H1 (cell line): ENCODE results near the gene PLA2G1B. TPM values are rescaled to one million over a fixed set of nuclear protein-coding genes. Genes with fewer than 3 reads are reported as not detected.

Experiments
- PHF8 ChIP-seq: fragments of 200-600 bp; sonication (generic); conservative IDR thresholded peaks from 2 replicates; pipeline ENCODE4 v1.7.1; 2012; ENCODE audit warnings: low read depth, mild to moderate bottlenecking, inconsistent platforms, low read length, moderate library complexity
- POLR2AphosphoS5 ChIP-seq: IDR thresholded peaks from 2 replicates; pipeline ENCODE4 v1.6.1; 2011; ENCODE audit warnings: low read depth, low read length
- POU5F1 ChIP-seq: IDR thresholded peaks from 2 replicates; pipeline ENCODE4 v1.6.1; 2011; ENCODE audit warnings: low read depth, mild to moderate bottlenecking, low read length, moderate library complexity
- RNF2 ChIP-seq: fragments of 200-900, 300-1000 bp; sonication (generic); IDR thresholded peaks from 2 replicates; pipeline ENCODE4 v1.7.1; 2016; ENCODE audit warnings: borderline replicate concordance, low read depth, mild to moderate bottlenecking, antibody characterized with exemption, low read length; ENCODE audit not compliant: poor library complexity, severe bottlenecking; ENCODE audit errors: missing control alignments
- SRF ChIP-seq: IDR thresholded peaks from 2 replicates; pipeline ENCODE4 v1.6.1; 2011; ENCODE audit warnings: mild to moderate bottlenecking, low read depth, low read length, moderate library complexity
- polyA plus RNA-seq, 7 experiments: library from polyadenylated mRNA; depleted of rRNA in 3 of 7; stranded (reverse) in 5 of 7; unstranded in 2 of 7; fragments of >200 nt in 5 of 7; fragments of 200-250 nt in 2 of 7; gene quantifications; 1 replicate in 5 of 7; 2 replicates in 1 of 7; 4 replicates in 1 of 7; pipeline versions ENCODE4 v1.2.1 to v1.2.3, GENCODE V29; 2011 to 2013; ENCODE audit warnings: missing spikeins in 2 of 7, mixed read lengths in 2 of 7
- total RNA-seq: library from RNA; stranded (reverse); fragmentation: NEBNext Ultra II Directional; extraction: Animal tissue kit (Norgen Biotek cat#: 25700); gene quantifications from 2 replicates; pipeline ENCODE4 v1.2.1, GENCODE V29; 2021
- TF ChIP-seq, protein P1 (sequence below): fragments of 300-600 bp; sonication (generic); IDR thresholded peaks from 2 replicates; pipeline ENCODE4 v1.7.1; 2012; ENCODE audit warnings: low read length, moderate library complexity, mild to moderate bottlenecking, inconsistent platforms; ENCODE audit not compliant: insufficient replicate concordance

The PLA2G1B gene
- total and polyA plus RNA-seq, 2 of the 8 experiments (the other 6 are each of a cell fraction or from before 2014, with no cell fraction given) = not detected

DNA sequence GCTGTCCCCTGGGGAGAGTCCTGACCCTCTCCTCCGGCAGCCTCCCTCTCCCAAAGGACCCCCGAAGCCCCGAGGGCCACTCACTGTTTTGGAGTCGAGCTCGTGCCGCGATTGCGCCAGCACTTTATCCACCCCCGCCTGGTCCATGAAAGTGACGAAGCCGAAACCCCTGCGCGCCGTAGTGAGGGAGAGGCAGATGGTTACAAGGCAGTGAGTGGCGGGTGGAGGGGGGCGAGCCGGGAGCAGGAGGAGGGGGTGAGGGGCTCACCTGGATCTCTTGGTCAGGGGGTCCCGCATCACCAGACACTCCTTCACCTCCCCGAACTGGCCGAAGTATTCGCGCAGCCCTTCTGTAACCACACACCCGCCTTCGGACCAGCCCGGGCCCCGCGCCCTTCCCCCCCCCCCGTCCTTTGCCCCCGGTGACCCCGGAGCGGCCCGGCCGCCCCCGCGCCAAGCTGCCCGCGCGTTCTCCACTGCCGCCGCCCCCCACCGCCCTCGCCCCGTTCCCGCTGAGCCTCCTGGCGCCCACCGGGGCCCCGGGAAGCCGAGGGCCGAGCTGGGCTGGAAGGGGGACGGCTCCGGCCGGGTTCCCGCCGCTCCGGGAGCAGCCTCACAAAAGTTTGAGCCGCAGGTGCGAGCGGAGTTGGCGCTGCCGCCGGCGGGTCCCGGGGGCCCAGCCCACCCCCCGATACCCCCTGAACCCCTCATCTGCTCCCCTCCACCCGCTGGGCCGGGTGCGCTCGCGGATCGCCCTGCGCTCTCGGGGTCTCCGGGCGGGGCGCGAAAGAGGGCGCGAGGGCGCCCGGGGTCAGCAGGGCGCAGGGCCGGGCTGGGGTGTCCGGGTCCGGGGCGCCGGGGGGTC, 40.6 kb upstream of the PLA2G1B start (continued):
- TF ChIP-seq SRF (no peak), PHF8 (peak; percentile 54; the same call in 1 of the 2 replicates), RNF2 (no peak), POU5F1 (no peak), POLR2AphosphoS5 (no peak)
- TF ChIP-seq, protein P1, sequence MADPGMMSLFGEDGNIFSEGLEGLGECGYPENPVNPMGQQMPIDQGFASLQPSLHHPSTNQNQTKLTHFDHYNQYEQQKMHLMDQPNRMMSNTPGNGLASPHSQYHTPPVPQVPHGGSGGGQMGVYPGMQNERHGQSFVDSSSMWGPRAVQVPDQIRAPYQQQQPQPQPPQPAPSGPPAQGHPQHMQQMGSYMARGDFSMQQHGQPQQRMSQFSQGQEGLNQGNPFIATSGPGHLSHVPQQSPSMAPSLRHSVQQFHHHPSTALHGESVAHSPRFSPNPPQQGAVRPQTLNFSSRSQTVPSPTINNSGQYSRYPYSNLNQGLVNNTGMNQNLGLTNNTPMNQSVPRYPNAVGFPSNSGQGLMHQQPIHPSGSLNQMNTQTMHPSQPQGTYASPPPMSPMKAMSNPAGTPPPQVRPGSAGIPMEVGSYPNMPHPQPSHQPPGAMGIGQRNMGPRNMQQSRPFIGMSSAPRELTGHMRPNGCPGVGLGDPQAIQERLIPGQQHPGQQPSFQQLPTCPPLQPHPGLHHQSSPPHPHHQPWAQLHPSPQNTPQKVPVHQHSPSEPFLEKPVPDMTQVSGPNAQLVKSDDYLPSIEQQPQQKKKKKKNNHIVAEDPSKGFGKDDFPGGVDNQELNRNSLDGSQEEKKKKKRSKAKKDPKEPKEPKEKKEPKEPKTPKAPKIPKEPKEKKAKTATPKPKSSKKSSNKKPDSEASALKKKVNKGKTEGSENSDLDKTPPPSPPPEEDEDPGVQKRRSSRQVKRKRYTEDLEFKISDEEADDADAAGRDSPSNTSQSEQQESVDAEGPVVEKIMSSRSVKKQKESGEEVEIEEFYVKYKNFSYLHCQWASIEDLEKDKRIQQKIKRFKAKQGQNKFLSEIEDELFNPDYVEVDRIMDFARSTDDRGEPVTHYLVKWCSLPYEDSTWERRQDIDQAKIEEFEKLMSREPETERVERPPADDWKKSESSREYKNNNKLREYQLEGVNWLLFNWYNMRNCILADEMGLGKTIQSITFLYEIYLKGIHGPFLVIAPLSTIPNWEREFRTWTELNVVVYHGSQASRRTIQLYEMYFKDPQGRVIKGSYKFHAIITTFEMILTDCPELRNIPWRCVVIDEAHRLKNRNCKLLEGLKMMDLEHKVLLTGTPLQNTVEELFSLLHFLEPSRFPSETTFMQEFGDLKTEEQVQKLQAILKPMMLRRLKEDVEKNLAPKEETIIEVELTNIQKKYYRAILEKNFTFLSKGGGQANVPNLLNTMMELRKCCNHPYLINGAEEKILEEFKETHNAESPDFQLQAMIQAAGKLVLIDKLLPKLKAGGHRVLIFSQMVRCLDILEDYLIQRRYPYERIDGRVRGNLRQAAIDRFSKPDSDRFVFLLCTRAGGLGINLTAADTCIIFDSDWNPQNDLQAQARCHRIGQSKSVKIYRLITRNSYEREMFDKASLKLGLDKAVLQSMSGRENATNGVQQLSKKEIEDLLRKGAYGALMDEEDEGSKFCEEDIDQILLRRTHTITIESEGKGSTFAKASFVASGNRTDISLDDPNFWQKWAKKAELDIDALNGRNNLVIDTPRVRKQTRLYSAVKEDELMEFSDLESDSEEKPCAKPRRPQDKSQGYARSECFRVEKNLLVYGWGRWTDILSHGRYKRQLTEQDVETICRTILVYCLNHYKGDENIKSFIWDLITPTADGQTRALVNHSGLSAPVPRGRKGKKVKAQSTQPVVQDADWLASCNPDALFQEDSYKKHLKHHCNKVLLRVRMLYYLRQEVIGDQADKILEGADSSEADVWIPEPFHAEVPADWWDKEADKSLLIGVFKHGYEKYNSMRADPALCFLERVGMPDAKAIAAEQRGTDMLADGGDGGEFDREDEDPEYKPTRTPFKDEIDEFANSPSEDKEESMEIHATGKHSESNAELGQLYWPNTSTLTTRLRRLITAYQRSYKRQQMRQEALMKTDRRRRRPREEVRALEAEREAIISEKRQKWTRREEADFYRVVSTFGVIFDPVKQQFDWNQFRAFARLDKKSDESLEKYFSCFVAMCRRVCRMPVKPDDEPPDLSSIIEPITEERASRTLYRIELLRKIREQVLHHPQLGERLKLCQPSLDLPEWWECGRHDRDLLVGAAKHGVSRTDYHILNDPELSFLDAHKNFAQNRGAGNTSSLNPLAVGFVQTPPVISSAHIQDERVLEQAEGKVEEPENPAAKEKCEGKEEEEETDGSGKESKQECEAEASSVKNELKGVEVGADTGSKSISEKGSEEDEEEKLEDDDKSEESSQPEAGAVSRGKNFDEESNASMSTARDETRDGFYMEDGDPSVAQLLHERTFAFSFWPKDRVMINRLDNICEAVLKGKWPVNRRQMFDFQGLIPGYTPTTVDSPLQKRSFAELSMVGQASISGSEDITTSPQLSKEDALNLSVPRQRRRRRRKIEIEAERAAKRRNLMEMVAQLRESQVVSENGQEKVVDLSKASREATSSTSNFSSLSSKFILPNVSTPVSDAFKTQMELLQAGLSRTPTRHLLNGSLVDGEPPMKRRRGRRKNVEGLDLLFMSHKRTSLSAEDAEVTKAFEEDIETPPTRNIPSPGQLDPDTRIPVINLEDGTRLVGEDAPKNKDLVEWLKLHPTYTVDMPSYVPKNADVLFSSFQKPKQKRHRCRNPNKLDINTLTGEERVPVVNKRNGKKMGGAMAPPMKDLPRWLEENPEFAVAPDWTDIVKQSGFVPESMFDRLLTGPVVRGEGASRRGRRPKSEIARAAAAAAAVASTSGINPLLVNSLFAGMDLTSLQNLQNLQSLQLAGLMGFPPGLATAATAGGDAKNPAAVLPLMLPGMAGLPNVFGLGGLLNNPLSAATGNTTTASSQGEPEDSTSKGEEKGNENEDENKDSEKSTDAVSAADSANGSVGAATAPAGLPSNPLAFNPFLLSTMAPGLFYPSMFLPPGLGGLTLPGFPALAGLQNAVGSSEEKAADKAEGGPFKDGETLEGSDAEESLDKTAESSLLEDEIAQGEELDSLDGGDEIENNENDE = no peak
